ENCODE results near the gene PALM3.

The PALM3 gene

GRCh38 chr19:14088634-14089411 is 26.9 kb upstream of the PALM3 start:
- DNase-seq = no peak

GRCh38 chr19:14086098-14086497 is 24.2 kb upstream of the PALM3 start:
- no peak for DNase-seq

GRCh38 chr19:14085309-14085995 is 23.6 kb upstream of the PALM3 start, which contains the start of gene C19orf67:
Gene C19orf67, minus strand, starts transcription at chr19:14085783. Its CDS starts 156 bp downstream, at chr19:14085627.
- no peak for DNase-seq

- DNase-seq = no peak
Measured at GRCh38 chr19:14082675-14082960, 20.7 kb upstream of the PALM3 start.

- no peak for DNase-seq
Measured at GRCh38 chr19:14081797-14082674, 20.2 kb upstream of the PALM3 start.

- DNase-seq = peak; percentile 99
Measured at GRCh38 chr19:14080887-14081796, 19.3 kb upstream of the PALM3 start.

- no peak for DNase-seq
Measured at GRCh38 chr19:14078411-14078810, 16.5 kb upstream of the PALM3 start.

- peak; percentile 75 for DNase-seq
Measured at GRCh38 chr19:14073925-14074838, 12.3 kb upstream of the PALM3 start.

GRCh38 chr19:14073261-14073924 is 11.5 kb upstream of the PALM3 start:
- DNase-seq = peak; percentile 89

GRCh38 chr19:14072535-14073260 is 10.8 kb upstream of the PALM3 start, which contains the start of gene MISP3:
Gene MISP3, plus strand, starts transcription at chr19:14072786. Its CDS starts 524 bp downstream, at chr19:14073310.
- peak; percentile 78 for DNase-seq

GRCh38 chr19:14070268-14071050 is 8.6 kb upstream of the PALM3 start:
- no peak for DNase-seq

GRCh38 chr19:14066134-14066533 is 4.3 kb upstream of the PALM3 start:
- DNase-seq = no peak

- no peak for DNase-seq
Measured at GRCh38 chr19:14063105-14063504, 1.2 kb upstream of the PALM3 start.

- DNase-seq = no peak
Measured at GRCh38 chr19:14062558-14062855, 631 bp upstream of the PALM3 start.

GRCh38 chr19:14061081-14061749 is 661 bp downstream of the PALM3 start:
- no peak for DNase-seq

- no peak for DNase-seq
Measured at GRCh38 chr19:14059652-14060155, 2.2 kb downstream of the PALM3 start.

GRCh38 chr19:14059093-14059480 is 2.8 kb downstream of the PALM3 start:
- DNase-seq = peak; percentile 86

All from activated CD8-positive, alpha-beta memory T cell treated with anti-CD3 and anti-CD28 coated beads, Interleukin-2, amount 50 U/mL, for 48 hours (primary cell).